Activated CD8-positive, alpha-beta memory T cell treated with anti-CD3 and anti-CD28 coated beads, Interleukin-2, amount 50 U/mL, for 4 hours (primary cell): ENCODE data around the gene NT5C1B.

ENCODE experiments used
- DNase-seq: peaks from one replicate; pipeline ENCODE4 v3.0.0-alpha.2; 2020

The NT5C1B gene

GRCh38 chr2:18514526-18515461 is 74.6 kb downstream of the NT5C1B start:
- DNase-seq = no peak
